ENCODE measurements around the gene EWSR1.

DNA sequence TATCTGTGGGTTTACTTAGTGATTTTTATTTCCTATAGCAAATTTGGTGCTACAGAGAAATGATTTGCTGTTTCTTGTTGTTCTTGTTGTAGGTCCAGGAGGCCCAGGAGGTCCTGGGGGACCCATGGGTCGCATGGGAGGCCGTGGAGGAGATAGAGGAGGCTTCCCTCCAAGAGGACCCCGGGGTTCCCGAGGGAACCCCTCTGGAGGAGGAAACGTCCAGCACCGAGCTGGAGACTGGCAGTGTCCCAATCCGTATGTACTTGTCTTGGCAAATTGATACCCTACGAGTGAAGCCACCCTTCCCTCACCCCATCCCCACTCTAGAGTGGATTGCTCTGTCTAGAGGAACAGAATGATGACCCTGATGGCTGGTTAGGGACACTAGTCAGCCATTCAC is 30.6 kb downstream of the EWSR1 start:
- TF ChIP-seq, protein P1, sequence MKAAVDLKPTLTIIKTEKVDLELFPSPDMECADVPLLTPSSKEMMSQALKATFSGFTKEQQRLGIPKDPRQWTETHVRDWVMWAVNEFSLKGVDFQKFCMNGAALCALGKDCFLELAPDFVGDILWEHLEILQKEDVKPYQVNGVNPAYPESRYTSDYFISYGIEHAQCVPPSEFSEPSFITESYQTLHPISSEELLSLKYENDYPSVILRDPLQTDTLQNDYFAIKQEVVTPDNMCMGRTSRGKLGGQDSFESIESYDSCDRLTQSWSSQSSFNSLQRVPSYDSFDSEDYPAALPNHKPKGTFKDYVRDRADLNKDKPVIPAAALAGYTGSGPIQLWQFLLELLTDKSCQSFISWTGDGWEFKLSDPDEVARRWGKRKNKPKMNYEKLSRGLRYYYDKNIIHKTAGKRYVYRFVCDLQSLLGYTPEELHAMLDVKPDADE (IDR thresholded peaks at IDR 0.05), result no peak
- TF ChIP-seq, protein P2, sequence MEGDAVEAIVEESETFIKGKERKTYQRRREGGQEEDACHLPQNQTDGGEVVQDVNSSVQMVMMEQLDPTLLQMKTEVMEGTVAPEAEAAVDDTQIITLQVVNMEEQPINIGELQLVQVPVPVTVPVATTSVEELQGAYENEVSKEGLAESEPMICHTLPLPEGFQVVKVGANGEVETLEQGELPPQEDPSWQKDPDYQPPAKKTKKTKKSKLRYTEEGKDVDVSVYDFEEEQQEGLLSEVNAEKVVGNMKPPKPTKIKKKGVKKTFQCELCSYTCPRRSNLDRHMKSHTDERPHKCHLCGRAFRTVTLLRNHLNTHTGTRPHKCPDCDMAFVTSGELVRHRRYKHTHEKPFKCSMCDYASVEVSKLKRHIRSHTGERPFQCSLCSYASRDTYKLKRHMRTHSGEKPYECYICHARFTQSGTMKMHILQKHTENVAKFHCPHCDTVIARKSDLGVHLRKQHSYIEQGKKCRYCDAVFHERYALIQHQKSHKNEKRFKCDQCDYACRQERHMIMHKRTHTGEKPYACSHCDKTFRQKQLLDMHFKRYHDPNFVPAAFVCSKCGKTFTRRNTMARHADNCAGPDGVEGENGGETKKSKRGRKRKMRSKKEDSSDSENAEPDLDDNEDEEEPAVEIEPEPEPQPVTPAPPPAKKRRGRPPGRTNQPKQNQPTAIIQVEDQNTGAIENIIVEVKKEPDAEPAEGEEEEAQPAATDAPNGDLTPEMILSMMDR (conservative IDR thresholded peaks at IDR 0.05; ENCODE audit: low read depth in 2 of 2), result no peak
- TF ChIP-seq, protein P3, sequence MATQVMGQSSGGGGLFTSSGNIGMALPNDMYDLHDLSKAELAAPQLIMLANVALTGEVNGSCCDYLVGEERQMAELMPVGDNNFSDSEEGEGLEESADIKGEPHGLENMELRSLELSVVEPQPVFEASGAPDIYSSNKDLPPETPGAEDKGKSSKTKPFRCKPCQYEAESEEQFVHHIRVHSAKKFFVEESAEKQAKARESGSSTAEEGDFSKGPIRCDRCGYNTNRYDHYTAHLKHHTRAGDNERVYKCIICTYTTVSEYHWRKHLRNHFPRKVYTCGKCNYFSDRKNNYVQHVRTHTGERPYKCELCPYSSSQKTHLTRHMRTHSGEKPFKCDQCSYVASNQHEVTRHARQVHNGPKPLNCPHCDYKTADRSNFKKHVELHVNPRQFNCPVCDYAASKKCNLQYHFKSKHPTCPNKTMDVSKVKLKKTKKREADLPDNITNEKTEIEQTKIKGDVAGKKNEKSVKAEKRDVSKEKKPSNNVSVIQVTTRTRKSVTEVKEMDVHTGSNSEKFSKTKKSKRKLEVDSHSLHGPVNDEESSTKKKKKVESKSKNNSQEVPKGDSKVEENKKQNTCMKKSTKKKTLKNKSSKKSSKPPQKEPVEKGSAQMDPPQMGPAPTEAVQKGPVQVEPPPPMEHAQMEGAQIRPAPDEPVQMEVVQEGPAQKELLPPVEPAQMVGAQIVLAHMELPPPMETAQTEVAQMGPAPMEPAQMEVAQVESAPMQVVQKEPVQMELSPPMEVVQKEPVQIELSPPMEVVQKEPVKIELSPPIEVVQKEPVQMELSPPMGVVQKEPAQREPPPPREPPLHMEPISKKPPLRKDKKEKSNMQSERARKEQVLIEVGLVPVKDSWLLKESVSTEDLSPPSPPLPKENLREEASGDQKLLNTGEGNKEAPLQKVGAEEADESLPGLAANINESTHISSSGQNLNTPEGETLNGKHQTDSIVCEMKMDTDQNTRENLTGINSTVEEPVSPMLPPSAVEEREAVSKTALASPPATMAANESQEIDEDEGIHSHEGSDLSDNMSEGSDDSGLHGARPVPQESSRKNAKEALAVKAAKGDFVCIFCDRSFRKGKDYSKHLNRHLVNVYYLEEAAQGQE (IDR thresholded peaks at IDR 0.05; ENCODE audit: unreplicated experiment), result no peak
- TF ChIP-seq EZH2 (IDR thresholded peaks at IDR 0.05; ENCODE audit: low read depth, unreplicated experiment) (no peak), EZH2phosphoT487 (IDR thresholded peaks at IDR 0.05; ENCODE audit: unreplicated experiment) (no peak), POLR2AphosphoS5 (IDR thresholded peaks at IDR 0.05; ENCODE audit: low read depth) (no peak; the same call in none of the 2 replicates), CREB1 (CRISPR knock-in tag; IDR thresholded peaks at IDR 0.05; ENCODE audit: low read depth) (no peak), JUNB (IDR thresholded peaks at IDR 0.05; ENCODE audit: unreplicated experiment) (no peak), STAT1 (IDR thresholded peaks at IDR 0.05; ENCODE audit: unreplicated experiment) (no peak), NANOG (IDR thresholded peaks at IDR 0.05; ENCODE audit: borderline replicate concordance) (no peak), ZNF331 (CRISPR knock-in tag; IDR thresholded peaks at IDR 0.05; ENCODE audit: low read depth) (no peak)
- TF ChIP-seq, protein P4, sequence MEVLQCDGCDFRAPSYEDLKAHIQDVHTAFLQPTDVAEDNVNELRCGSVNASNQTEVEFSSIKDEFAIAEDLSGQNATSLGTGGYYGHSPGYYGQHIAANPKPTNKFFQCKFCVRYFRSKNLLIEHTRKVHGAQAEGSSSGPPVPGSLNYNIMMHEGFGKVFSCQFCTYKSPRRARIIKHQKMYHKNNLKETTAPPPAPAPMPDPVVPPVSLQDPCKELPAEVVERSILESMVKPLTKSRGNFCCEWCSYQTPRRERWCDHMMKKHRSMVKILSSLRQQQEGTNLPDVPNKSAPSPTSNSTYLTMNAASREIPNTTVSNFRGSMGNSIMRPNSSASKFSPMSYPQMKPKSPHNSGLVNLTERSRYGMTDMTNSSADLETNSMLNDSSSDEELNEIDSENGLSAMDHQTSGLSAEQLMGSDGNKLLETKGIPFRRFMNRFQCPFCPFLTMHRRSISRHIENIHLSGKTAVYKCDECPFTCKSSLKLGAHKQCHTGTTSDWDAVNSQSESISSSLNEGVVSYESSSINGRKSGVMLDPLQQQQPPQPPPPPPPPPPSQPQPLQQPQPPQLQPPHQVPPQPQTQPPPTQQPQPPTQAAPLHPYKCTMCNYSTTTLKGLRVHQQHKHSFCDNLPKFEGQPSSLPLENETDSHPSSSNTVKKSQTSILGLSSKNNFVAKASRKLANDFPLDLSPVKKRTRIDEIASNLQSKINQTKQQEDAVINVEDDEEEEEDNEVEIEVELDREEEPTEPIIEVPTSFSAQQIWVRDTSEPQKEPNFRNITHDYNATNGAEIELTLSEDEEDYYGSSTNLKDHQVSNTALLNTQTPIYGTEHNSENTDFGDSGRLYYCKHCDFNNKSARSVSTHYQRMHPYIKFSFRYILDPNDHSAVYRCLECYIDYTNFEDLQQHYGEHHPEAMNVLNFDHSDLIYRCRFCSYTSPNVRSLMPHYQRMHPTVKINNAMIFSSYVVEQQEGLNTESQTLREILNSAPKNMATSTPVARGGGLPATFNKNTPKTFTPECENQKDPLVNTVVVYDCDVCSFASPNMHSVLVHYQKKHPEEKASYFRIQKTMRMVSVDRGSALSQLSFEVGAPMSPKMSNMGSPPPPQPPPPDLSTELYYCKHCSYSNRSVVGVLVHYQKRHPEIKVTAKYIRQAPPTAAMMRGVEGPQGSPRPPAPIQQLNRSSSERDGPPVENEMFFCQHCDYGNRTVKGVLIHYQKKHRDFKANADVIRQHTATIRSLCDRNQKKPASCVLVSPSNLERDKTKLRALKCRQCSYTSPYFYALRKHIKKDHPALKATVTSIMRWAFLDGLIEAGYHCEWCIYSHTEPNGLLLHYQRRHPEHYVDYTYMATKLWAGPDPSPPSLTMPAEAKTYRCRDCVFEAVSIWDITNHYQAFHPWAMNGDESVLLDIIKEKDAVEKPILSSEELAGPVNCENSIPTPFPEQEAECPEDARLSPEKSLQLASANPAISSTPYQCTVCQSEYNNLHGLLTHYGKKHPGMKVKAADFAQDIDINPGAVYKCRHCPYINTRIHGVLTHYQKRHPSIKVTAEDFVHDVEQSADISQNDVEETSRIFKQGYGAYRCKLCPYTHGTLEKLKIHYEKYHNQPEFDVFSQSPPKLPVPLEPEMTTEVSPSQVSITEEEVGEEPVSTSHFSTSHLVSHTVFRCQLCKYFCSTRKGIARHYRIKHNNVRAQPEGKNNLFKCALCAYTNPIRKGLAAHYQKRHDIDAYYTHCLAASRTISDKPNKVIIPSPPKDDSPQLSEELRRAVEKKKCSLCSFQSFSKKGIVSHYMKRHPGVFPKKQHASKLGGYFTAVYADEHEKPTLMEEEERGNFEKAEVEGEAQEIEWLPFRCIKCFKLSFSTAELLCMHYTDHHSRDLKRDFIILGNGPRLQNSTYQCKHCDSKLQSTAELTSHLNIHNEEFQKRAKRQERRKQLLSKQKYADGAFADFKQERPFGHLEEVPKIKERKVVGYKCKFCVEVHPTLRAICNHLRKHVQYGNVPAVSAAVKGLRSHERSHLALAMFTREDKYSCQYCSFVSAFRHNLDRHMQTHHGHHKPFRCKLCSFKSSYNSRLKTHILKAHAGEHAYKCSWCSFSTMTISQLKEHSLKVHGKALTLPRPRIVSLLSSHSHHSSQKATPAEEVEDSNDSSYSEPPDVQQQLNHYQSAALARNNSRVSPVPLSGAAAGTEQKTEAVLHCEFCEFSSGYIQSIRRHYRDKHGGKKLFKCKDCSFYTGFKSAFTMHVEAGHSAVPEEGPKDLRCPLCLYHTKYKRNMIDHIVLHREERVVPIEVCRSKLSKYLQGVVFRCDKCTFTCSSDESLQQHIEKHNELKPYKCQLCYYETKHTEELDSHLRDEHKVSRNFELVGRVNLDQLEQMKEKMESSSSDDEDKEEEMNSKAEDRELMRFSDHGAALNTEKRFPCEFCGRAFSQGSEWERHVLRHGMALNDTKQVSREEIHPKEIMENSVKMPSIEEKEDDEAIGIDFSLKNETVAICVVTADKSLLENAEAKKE (CRISPR knock-in tag; IDR thresholded peaks at IDR 0.05), result no peak

All from GM23338 (cell line).